Activated CD4-positive, alpha-beta T cell treated with anti-CD3 and anti-CD28 coated beads, Interleukin-2, amount 50 U/mL, for 4 hours (primary cell): ENCODE measurements around the gene NAPEPLD.
"Not testable (repeated sequence)": the region's sequence is repeated elsewhere in the genome, so short reads cannot be mapped to it uniquely, and the experiment has no call there.

Source experiments
- DNase-seq, 2 experiments: peaks; one replicate each; pipeline ENCODE4 v3.0.0-alpha.2; 2020

NAPEPLD gene

GRCh38 chr7:103143868-103144267, 5.0 kb downstream of the NAPEPLD start:
- DNase-seq = no peak

- no peak for DNase-seq
These were observed 6.4 kb downstream of the NAPEPLD start for GRCh38 chr7:103142494-103142893.

- DNase-seq = no peak
These were observed 7.0 kb downstream of the NAPEPLD start for GRCh38 chr7:103141753-103142404.

GRCh38 chr7:103140685-103141084, 8.2 kb downstream of the NAPEPLD start:
- no peak for DNase-seq

- no peak for DNase-seq
These were observed 8.8 kb downstream of the NAPEPLD start for GRCh38 chr7:103140061-103140460.

GRCh38 chr7:103134836-103135554, 13.9 kb downstream of the NAPEPLD start:
- DNase-seq = no peak

- DNase-seq = no peak
These were observed 15.8 kb downstream of the NAPEPLD start for GRCh38 chr7:103132995-103133688.

GRCh38 chr7:103130901-103131624, 17.8 kb downstream of the NAPEPLD start:
- DNase-seq = no peak

GRCh38 chr7:103129702-103130549, 19.0 kb downstream of the NAPEPLD start:
- no peak for DNase-seq

DNA sequence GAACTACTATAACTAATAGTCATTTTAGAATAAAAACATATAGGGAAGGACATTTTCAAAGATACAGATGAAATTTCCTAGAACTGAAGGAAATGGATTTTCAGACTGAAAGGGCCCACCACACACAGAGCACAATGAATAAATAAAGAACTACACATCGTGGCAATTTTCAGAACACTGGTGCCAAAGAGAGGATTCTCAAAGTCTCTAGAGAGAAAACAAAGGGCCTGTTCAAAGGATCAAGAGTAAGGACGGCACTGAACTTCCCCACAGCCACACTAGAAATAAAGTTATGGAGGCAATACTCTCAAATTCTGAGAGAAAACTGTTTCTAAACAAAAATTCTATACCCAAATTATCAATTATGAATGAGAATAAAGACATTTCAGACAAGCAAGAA, 21.9 kb downstream of the NAPEPLD start:
- no peak for DNase-seq

- no peak for DNase-seq
These were observed 24.4 kb downstream of the NAPEPLD start for GRCh38 chr7:103124429-103124979.

DNA sequence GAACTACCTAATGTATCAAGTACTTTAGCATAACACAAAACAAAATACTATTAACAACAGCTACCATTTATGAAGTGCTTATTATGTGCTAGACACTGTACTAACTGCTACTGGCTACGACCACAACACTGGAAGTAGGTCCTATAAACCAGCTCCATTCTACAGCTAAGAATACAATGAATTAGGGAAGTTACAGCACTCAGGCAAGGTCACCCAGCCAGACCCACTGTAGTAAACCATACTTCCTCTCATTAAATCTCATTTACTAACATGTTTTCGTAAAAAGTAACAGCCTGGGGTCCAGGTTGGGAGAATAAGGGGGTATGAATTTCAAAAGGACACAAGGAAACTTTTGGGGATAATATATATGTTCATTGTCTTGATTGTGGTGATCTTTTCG, 25.4 kb downstream of the NAPEPLD start:
- DNase-seq = no peak

DNA sequence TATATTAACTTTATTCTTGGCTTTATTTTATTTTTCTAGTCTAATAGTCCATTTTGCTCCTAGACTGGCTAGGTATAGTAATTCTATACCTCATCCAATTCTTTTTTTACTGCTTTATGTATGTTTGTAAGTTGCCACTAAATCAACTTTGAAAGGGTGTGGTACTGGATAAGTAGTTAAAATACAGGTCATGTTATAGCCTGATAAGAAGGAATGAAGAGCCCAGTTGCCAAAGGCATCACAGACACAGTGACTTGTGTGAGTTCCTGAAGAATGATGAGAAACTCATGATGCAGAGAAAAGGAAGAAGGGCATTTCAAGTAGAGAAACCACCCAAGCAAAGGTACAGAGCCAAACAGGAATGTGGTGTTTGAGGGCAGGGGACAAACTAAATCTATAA, 27.3 kb downstream of the NAPEPLD start:
- no peak for DNase-seq

DNA sequence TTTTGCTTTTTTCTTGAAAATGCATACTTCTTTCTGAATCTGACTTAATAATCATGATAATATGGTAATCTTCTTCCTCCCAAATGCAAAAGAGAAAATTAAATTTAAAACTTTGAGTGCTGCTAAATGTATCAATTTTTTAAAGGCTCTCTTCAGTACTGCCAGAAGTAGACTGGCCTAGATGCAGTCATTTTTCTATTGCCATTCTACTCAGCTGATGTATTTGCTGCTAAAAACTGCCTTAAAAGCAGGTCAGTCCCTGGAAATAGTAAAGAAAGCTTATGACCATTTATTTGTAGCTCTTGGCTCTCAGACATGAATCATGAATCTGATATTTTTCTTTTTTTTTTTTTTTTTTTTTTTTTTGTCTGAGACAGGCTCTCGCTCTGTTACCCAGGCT, 28.5 kb downstream of the NAPEPLD start:
- DNase-seq = no peak

DNA sequence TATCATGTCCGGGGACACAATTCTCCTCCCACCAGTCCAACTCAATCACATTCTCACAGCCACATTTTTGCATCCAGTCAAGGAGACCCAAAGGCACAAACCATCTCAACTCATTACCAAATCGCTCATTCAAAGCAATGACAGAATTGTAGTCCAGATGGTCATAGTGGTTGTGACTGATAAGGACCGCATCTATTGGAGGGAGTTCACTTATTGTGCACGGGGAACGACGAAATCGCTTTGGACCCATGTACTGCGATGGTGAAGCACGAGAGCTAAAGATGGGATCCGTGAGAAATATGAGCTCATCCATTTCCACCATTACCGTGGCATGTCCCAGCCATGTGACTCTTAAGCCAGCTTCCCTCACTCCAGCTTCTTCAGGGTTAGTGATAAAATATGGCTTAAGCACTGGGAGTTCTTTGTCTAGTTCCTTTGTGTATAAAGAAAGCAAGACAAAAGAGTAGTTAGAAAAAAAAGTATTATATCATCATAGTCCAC, 29.1 kb downstream of the NAPEPLD start:
- no peak for DNase-seq

DNA sequence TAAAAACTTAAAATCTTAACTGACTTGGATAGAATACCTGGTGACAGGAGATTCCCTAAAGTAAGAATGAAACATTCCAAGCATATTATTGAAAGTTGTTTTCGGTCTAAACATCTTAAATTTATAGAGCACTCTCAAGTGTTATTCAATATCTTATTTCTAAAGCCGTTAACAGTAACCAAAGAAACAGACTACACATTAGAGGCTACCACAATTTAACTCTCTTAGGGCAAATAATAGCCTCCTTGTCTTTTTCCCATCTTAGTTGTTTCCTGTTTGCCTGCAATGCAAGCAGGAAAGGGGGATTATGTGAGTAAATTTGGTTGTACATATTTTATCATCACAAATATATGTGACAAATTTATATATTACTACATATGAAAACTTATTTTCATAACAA, 31.4 kb downstream of the NAPEPLD start:
- DNase-seq = no peak

GRCh38 chr7:103116991-103117390, 31.9 kb downstream of the NAPEPLD start:
- no peak for DNase-seq

- no peak for DNase-seq
These were observed 32.4 kb downstream of the NAPEPLD start for GRCh38 chr7:103116511-103116910.

DNA sequence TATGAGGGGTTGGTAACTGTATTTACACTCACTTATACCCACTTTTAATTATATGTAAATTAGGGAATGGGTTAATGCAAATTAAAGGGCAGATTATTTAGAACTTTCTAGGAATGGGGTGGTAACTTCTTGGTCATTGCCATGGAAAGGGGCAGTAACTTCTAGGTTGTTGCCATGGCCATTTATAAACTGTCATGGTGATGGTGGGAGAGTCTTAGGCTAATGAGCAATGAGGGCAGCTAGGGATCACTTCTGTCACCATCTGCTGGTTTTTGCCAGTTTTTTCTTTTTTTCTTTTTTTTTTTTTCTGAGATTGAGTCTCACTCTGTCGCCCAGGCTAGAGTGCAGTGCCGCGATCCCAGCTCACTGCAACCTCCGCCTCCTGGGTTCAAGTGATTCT, 33.1 kb downstream of the NAPEPLD start:
- no peak for DNase-seq

- no peak for DNase-seq
These were observed 34.3 kb downstream of the NAPEPLD start for GRCh38 chr7:103114576-103115008.

DNA sequence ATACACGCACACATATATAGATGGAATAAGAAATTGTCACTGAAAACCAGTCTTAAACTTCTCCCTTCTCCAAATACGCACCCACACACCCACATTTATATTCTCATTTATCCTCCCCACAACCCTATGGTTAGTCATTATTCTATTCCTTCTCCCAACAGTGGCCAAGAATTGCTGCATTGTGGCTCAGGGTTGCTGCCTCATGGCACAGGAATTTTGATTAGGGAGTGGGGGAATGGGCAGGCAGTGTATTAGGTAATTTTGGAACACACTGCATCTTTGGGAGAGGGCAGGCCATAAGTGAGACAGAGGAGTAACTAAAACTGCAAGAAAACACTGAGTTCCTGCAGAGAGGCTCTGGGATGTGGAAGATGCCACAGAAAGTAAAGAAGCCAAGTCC, 35.7 kb downstream of the NAPEPLD start:
- DNase-seq = no peak

DNA sequence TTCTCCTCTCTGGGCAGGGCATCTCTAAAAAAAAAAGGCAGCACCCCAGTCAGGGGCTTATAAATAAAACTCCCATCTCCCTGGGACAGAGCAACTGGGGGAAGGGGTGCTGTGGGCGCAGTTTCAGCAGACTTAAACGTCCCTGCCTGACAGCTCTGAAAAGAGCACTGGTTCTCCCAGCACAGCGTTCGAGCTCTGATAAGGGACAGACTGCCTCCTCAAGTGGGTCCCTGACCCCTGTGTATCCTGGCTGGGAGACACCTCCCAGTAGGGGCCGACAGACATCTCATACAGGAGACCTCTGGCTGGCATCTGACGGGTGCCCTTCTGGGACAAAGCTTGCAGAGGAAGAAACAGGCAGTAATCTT, 42.2 kb downstream of the NAPEPLD start:
- not testable (repeated sequence) for DNase-seq
